Measurements from ENCODE around the gene SIPA1.
"Not testable (repeated sequence)": the region's sequence is repeated elsewhere in the genome, so short reads cannot be mapped to it uniquely, and the experiment has no call there.

The SIPA1 gene

GRCh38 chr11:65637032-65637557, 806 bp upstream of the SIPA1 start:
- Histone ChIP-seq H3K27me3 (ENCODE audit: insufficient read depth, low read length) (no peaks in the 10 kb centered on the region), H3K9me3 (ENCODE audit: low read length) (no peaks in the 10 kb centered on the region), H3K4me1 (ENCODE audit: insufficient read depth, low read length) (peaks cover 19% of the 10 kb centered on the region), H3K4me3 (ENCODE audit: low read length) (peak overlapping the region; percentile 35), H2AFZ (ENCODE audit: low read depth, low read length) (no peak overlapping the region), H3K36me3 (ENCODE audit: insufficient read depth, low read length) (peaks cover 31% of the 10 kb centered on the region)

- not testable (repeated sequence) for H3K27me3 ChIP-seq (ENCODE audit: insufficient read depth, low read length); H2AFZ ChIP-seq (ENCODE audit: low read depth, low read length); H3K4me3 ChIP-seq (ENCODE audit: low read length); H3K9me3 ChIP-seq (ENCODE audit: low read length)
- Histone ChIP-seq H3K4me1 (ENCODE audit: insufficient read depth, low read length) (peaks cover 19% of the 10 kb centered on the region), H3K36me3 (ENCODE audit: insufficient read depth, low read length) (peaks cover 20% of the 10 kb centered on the region)
These were observed 1.3 kb downstream of the SIPA1 start for GRCh38 chr11:65639228-65639597.

GRCh38 chr11:65639623-65640482, 2.0 kb downstream of the SIPA1 start:
- Histone ChIP-seq H3K9me3 (ENCODE audit: low read length) (no peaks in the 10 kb centered on the region), H2AFZ (ENCODE audit: low read depth, low read length) (no peak overlapping the region), H3K4me1 (ENCODE audit: insufficient read depth, low read length) (peaks cover 19% of the 10 kb centered on the region), H3K36me3 (ENCODE audit: insufficient read depth, low read length) (peaks cover 14% of the 10 kb centered on the region), H3K27me3 (ENCODE audit: insufficient read depth, low read length) (no peaks in the 10 kb centered on the region), H3K4me3 (ENCODE audit: low read length) (no peak overlapping the region)

GRCh38 chr11:65640483-65641296, 2.8 kb downstream of the SIPA1 start:
- Histone ChIP-seq H3K27me3 (ENCODE audit: insufficient read depth, low read length) (no peaks in the 10 kb centered on the region), H2AFZ (ENCODE audit: low read depth, low read length) (no peak overlapping the region), H3K4me1 (ENCODE audit: insufficient read depth, low read length) (peaks cover 19% of the 10 kb centered on the region), H3K4me3 (ENCODE audit: low read length) (no peak overlapping the region), H3K9me3 (ENCODE audit: low read length) (no peaks in the 10 kb centered on the region), H3K36me3 (ENCODE audit: insufficient read depth, low read length) (peaks cover 6% of the 10 kb centered on the region)

GRCh38 chr11:65641297-65642013, 3.6 kb downstream of the SIPA1 start:
- H3K27me3 ChIP-seq (ENCODE audit: insufficient read depth, low read length): no peaks in the 10 kb centered on the region
- no peak overlapping the region for H2AFZ ChIP-seq (ENCODE audit: low read depth, low read length)
- H3K4me1 ChIP-seq (ENCODE audit: insufficient read depth, low read length): peaks cover 19% of the 10 kb centered on the region
- H3K36me3 ChIP-seq (ENCODE audit: insufficient read depth, low read length): peaks cover 5% of the 10 kb centered on the region
- no peak overlapping the region for H3K4me3 ChIP-seq (ENCODE audit: low read length)
- H3K9me3 ChIP-seq (ENCODE audit: low read length): no peaks in the 10 kb centered on the region

GRCh38 chr11:65642014-65642671, 4.2 kb downstream of the SIPA1 start:
- H3K4me1 ChIP-seq (ENCODE audit: insufficient read depth, low read length): peaks cover 15% of the 10 kb centered on the region
- H2AFZ ChIP-seq (ENCODE audit: low read depth, low read length): no peak overlapping the region
- H3K9me3 ChIP-seq (ENCODE audit: low read length): no peaks in the 10 kb centered on the region
- H3K4me3 ChIP-seq (ENCODE audit: low read length): no peak overlapping the region
- no peaks in the 10 kb centered on the region for H3K27me3 ChIP-seq (ENCODE audit: insufficient read depth, low read length)
- no peaks in the 10 kb centered on the region for H3K36me3 ChIP-seq (ENCODE audit: insufficient read depth, low read length)

- Histone ChIP-seq H3K4me1 (ENCODE audit: insufficient read depth, low read length) (no peaks in the 10 kb centered on the region), H2AFZ (ENCODE audit: low read depth, low read length) (no peak overlapping the region), H3K4me3 (ENCODE audit: low read length) (no peak overlapping the region), H3K27me3 (ENCODE audit: insufficient read depth, low read length) (no peaks in the 10 kb centered on the region), H3K9me3 (ENCODE audit: low read length) (no peaks in the 10 kb centered on the region), H3K36me3 (ENCODE audit: insufficient read depth, low read length) (no peaks in the 10 kb centered on the region)
These were observed 6.1 kb downstream of the SIPA1 start for GRCh38 chr11:65643971-65644370.

- H3K36me3 ChIP-seq (ENCODE audit: insufficient read depth, low read length): peaks cover 3% of the 10 kb centered on the region
- H3K4me3 ChIP-seq (ENCODE audit: low read length): no peak overlapping the region
- H3K27me3 ChIP-seq (ENCODE audit: insufficient read depth, low read length): no peaks in the 10 kb centered on the region
- H3K9me3 ChIP-seq (ENCODE audit: low read length): no peaks in the 10 kb centered on the region
- H3K4me1 ChIP-seq (ENCODE audit: insufficient read depth, low read length): no peaks in the 10 kb centered on the region
- H2AFZ ChIP-seq (ENCODE audit: low read depth, low read length): no peak overlapping the region
These were observed 6.9 kb downstream of the SIPA1 start for GRCh38 chr11:65644837-65645236.

GRCh38 chr11:65645710-65646109, 7.8 kb downstream of the SIPA1 start:
- Histone ChIP-seq H3K9me3 (ENCODE audit: low read length) (no peaks in the 10 kb centered on the region), H2AFZ (ENCODE audit: low read depth, low read length) (no peak overlapping the region), H3K36me3 (ENCODE audit: insufficient read depth, low read length) (peaks cover 3% of the 10 kb centered on the region), H3K4me1 (ENCODE audit: insufficient read depth, low read length) (no peaks in the 10 kb centered on the region), H3K27me3 (ENCODE audit: insufficient read depth, low read length) (no peaks in the 10 kb centered on the region), H3K4me3 (ENCODE audit: low read length) (no peak overlapping the region)

GRCh38 chr11:65646288-65646957, 8.5 kb downstream of the SIPA1 start:
- no peaks in the 10 kb centered on the region for H3K4me1 ChIP-seq (ENCODE audit: insufficient read depth, low read length)
- no peaks in the 10 kb centered on the region for H3K27me3 ChIP-seq (ENCODE audit: insufficient read depth, low read length)
- H3K36me3 ChIP-seq (ENCODE audit: insufficient read depth, low read length): peaks cover 3% of the 10 kb centered on the region
- H3K4me3 ChIP-seq (ENCODE audit: low read length): no peak overlapping the region
- no peak overlapping the region for H2AFZ ChIP-seq (ENCODE audit: low read depth, low read length)
- H3K9me3 ChIP-seq (ENCODE audit: low read length): no peaks in the 10 kb centered on the region

- peaks cover 3% of the 10 kb centered on the region for H3K36me3 ChIP-seq (ENCODE audit: insufficient read depth, low read length)
- H3K4me3 ChIP-seq (ENCODE audit: low read length): no peak overlapping the region
- peaks cover 5% of the 10 kb centered on the region for H3K4me1 ChIP-seq (ENCODE audit: insufficient read depth, low read length)
- no peak overlapping the region for H2AFZ ChIP-seq (ENCODE audit: low read depth, low read length)
- no peaks in the 10 kb centered on the region for H3K9me3 ChIP-seq (ENCODE audit: low read length)
- H3K27me3 ChIP-seq (ENCODE audit: insufficient read depth, low read length): no peaks in the 10 kb centered on the region
These were observed 9.2 kb downstream of the SIPA1 start for GRCh38 chr11:65646958-65647701.

Data from neuron (in vitro differentiated cells).